IMR-90 (cell line): ENCODE measurements around the gene PTAR1. TPM values are rescaled to one million over a fixed set of nuclear protein-coding genes. Genes with fewer than 3 reads are reported as not detected.

Source experiments
- ATAC-seq: fragments of 200-7000 bp; cut with Tn5 transposase; 2 replicates; pipeline ENCODE4 v1.9.1; 2020; ENCODE audit warnings: low read depth, mild to moderate bottlenecking, moderate library complexity
- Bru-seq: library from RNA; stranded (reverse); fragments of 400-500 nt; gene quantifications from one replicate; lab custom pipeline; 2021; lab: Mats Ljungman, UMichigan
- BruChase-seq, 2 experiments: library from RNA; stranded (reverse); fragments of 400-500 nt; gene quantifications; one replicate each; lab custom pipeline; 2021; lab: Mats Ljungman, UMichigan
- BruUV-seq: library from RNA; stranded (reverse); fragments of 400-500 nt; replicated peaks from 2 replicates; lab custom pipeline; 2021; lab: Mats Ljungman, UMichigan
- CTCF ChIA-PET: fragments of 300-600 bp; formaldehyde crosslinking; extraction: SDS; loops from one replicate; lab custom pipeline; 2021; ENCODE audit warnings: antibody characterized with exemption; lab: Yijun Ruan, JAX
- POLR2A ChIA-PET: fragments of 300-600 bp; sonication (Branson Sonifier 250); formaldehyde crosslinking; loops from one replicate; lab custom pipeline; 2022; ENCODE audit warnings: antibody characterized with exemption; ENCODE audit not compliant: unreplicated experiment; lab: Charles Lee
- DNase-seq: peaks from one replicate; pipeline ENCODE4 v3.0.0; 2013
- H2AFZ ChIP-seq: replicated peaks from 2 replicates; pipeline ENCODE3; 2013; ENCODE audit warnings: low read length, mild to moderate bottlenecking; ENCODE audit not compliant: poor library complexity
- H2AK5ac ChIP-seq: 2 replicates; pipeline ENCODE4 v1.6.1; 2013; ENCODE audit warnings: low read depth, low read length, inconsistent platforms
- H2AK9ac ChIP-seq: replicated peaks from 2 replicates; pipeline ENCODE3; 2013; ENCODE audit warnings: mild to moderate bottlenecking, low read depth, low read length, moderate library complexity; ENCODE audit not compliant: poor library complexity
- H2BK120ac ChIP-seq: 2 replicates; pipeline ENCODE4 v1.6.1; 2013; ENCODE audit warnings: low read depth, low read length, inconsistent platforms
- H2BK15ac ChIP-seq: 3 replicates; pipeline ENCODE4 v1.6.1; 2013; ENCODE audit warnings: low read depth, low read length, inconsistent platforms
- H2BK20ac ChIP-seq: 2 replicates; pipeline ENCODE4 v1.6.1; 2013; ENCODE audit warnings: low read depth, mild to moderate bottlenecking, inconsistent platforms, low read length, moderate library complexity
- H2BK5ac ChIP-seq: 2 replicates; pipeline ENCODE4 v1.6.1; 2013; ENCODE audit warnings: mild to moderate bottlenecking, low read depth, low read length, inconsistent platforms; ENCODE audit not compliant: poor library complexity, severe bottlenecking
- H3K14ac ChIP-seq: replicated peaks from 2 replicates; pipeline ENCODE4 v1.6.1; 2013; ENCODE audit warnings: low read depth, low read length, inconsistent platforms
- H3K18ac ChIP-seq: 2 replicates; pipeline ENCODE4 v1.6.1; 2013; ENCODE audit warnings: low read depth, low read length, control low read depth
- H3K23ac ChIP-seq: 2 replicates; pipeline ENCODE4 v1.6.1; 2013; ENCODE audit warnings: low read depth, low read length, inconsistent platforms
- H3K27ac ChIP-seq: 2 replicates; pipeline ENCODE4 v1.5.1; 2013; ENCODE audit warnings: mild to moderate bottlenecking, control low read depth, low read length; ENCODE audit not compliant: insufficient read depth
- H3K27me3 ChIP-seq: 2 replicates; pipeline ENCODE4 v1.6.1; 2013; ENCODE audit warnings: low read length; ENCODE audit not compliant: control insufficient read depth, insufficient read depth
- H3K36me3 ChIP-seq: 2 replicates; pipeline ENCODE4 v1.6.1; 2013; ENCODE audit warnings: low read length, mixed read lengths; ENCODE audit not compliant: control insufficient read depth, insufficient read depth
- H3K4ac ChIP-seq: 2 replicates; pipeline ENCODE4 v1.6.1; 2013; ENCODE audit warnings: low read depth, low read length, inconsistent platforms
- H3K4me1 ChIP-seq: 2 replicates; pipeline ENCODE4 v1.6.1; 2013; ENCODE audit warnings: low read length, mixed read lengths; ENCODE audit not compliant: control insufficient read depth, insufficient read depth
- H3K4me2 ChIP-seq: 2 replicates; pipeline ENCODE4 v1.6.1; 2013; ENCODE audit warnings: low read depth, mild to moderate bottlenecking, control low read depth, low read length, moderate library complexity
- H3K4me3 ChIP-seq: 2 replicates; pipeline ENCODE4 v1.5.1; 2013; ENCODE audit warnings: low read depth, mild to moderate bottlenecking, control low read depth, low read length, moderate library complexity; ENCODE audit not compliant: insufficient read depth
- H3K56ac ChIP-seq: 2 replicates; pipeline ENCODE4 v1.6.1; 2013; ENCODE audit warnings: low read length, inconsistent platforms; ENCODE audit not compliant: insufficient read depth; ENCODE audit errors: extremely low read depth
- H3K79me1 ChIP-seq, 2 experiments: 2 replicates each; pipeline ENCODE4 v1.6.1; 2013; ENCODE audit warnings: low read length in 2 of 2, inconsistent platforms in 1 of 2, low read depth in 1 of 2
- H3K9ac ChIP-seq: 2 replicates; pipeline ENCODE4 v1.6.1; 2013; ENCODE audit warnings: low read depth, low read length, control low read depth
- H3K9me1 ChIP-seq: 2 replicates; pipeline ENCODE4 v1.6.1; 2013; ENCODE audit warnings: low read length, inconsistent platforms; ENCODE audit not compliant: insufficient read depth
- H3K9me3 ChIP-seq: 2 replicates; pipeline ENCODE4 v1.6.1; 2013; ENCODE audit warnings: low read length; ENCODE audit not compliant: control insufficient read depth, insufficient read depth
- H4K20me1 ChIP-seq: 2 replicates; pipeline ENCODE4 v1.6.1; 2013; ENCODE audit warnings: low read length, inconsistent platforms; ENCODE audit not compliant: insufficient read depth
- H4K5ac ChIP-seq: 2 replicates; pipeline ENCODE4 v1.6.1; 2013; ENCODE audit warnings: mild to moderate bottlenecking, low read depth, low read length, control low read depth
- H4K8ac ChIP-seq, 2 experiments: 2 replicates each; pipeline ENCODE4 v1.6.1; 2013; ENCODE audit warnings: low read depth in 2 of 2, low read length in 2 of 2, control low read depth in 1 of 2, inconsistent platforms in 1 of 2
- H4K91ac ChIP-seq: 2 replicates; pipeline ENCODE4 v1.6.1; 2013; ENCODE audit warnings: low read depth, low read length, inconsistent platforms; ENCODE audit not compliant: insufficient read depth
- BHLHE40 ChIP-seq: fragments of 150-350 bp; IDR thresholded peaks from 2 replicates; pipeline ENCODE4 v1.6.1; 2016; ENCODE audit warnings: mild to moderate bottlenecking, low read depth, low read length
- CTCF ChIP-seq: conservative IDR thresholded peaks from 2 replicates; pipeline ENCODE4 v1.5.1; 2012; ENCODE audit warnings: mild to moderate bottlenecking, low read depth, low read length, improper control_type of control experiment
- FOS ChIP-seq: fragments of 150-350 bp; IDR thresholded peaks from 2 replicates; pipeline ENCODE4 v1.6.1; 2016; ENCODE audit warnings: low read depth, low read length
- MAZ ChIP-seq: IDR thresholded peaks from 2 replicates; pipeline ENCODE4 v1.6.1; 2012; ENCODE audit warnings: low read depth, mild to moderate bottlenecking, low read length, improper control_type of control experiment, moderate library complexity, borderline replicate concordance
- POLR2A ChIP-seq: IDR thresholded peaks from 2 replicates; pipeline ENCODE4 v1.6.1; 2012; ENCODE audit warnings: mild to moderate bottlenecking, low read depth, low read length
- RAD21 ChIP-seq: IDR thresholded peaks from 2 replicates; pipeline ENCODE4 v1.6.1; 2012; ENCODE audit warnings: low read length, improper control_type of control experiment
- RCOR1 ChIP-seq: IDR thresholded peaks from 2 replicates; pipeline ENCODE4 v1.6.1; 2012; ENCODE audit warnings: mild to moderate bottlenecking, low read length, improper control_type of control experiment; ENCODE audit not compliant: insufficient replicate concordance
- USF2 ChIP-seq: fragments of 150-350 bp; IDR thresholded peaks from 2 replicates; pipeline ENCODE4 v1.6.1; 2017; ENCODE audit warnings: mild to moderate bottlenecking, antibody characterized with exemption, low read length, low read depth
- WGBS, 2 experiments: methylation state at CpG; one replicate each; pipeline versions ENCODE4 v1.1.5 to v1.1.7; 2013; ENCODE audit warnings: missing lambda C conversion rate in 2 of 2; ENCODE audit not compliant: insufficient read length in 1 of 2; ENCODE audit errors: extremely low coverage in 2 of 2; 5-methylcytosine and 5-hydroxymethylcytosine counted together
- dilution Hi-C: fragments of 300-500 bp; cut with HindIII; formaldehyde crosslinking; loops from one replicate; pipeline ENCODE4 v1.14.3; 2018; ENCODE audit warnings: low sequenced_read_pairs; ENCODE audit not compliant: unreplicated experiment
- in situ Hi-C: fragments of 300-500 bp; cut with MboI; formaldehyde crosslinking; loops from 3 replicates; pipeline ENCODE4 v1.14.3; 2019; ENCODE audit warnings: low sequenced_read_pairs, inconsistent platforms, mixed read lengths
- intact Hi-C: fragments of 100-400 bp; cut with micrococcal nuclease; formaldehyde crosslinking; loops from 2 replicates; pipeline ENCODE4 v1.10.0; 2022
- long read RNA-seq: library from polyadenylated mRNA; unstranded; transcript quantifications from one replicate; pipeline ENCODE4 v2.0.0, GENCODE V29; 2021; ENCODE audit not compliant: unreplicated experiment
- polyA plus RNA-seq, 3 experiments: library from polyadenylated mRNA; depleted of rRNA; stranded (reverse); fragments of >200 nt; gene quantifications; 2 replicates each; pipeline ENCODE4 v1.2.3, GENCODE V29; 2012; ENCODE audit warnings: low replicate concordance in 1 of 3
- total RNA-seq: library from RNA; depleted of rRNA; stranded (reverse); fragments of >200 nt; gene quantifications from 2 replicates; pipeline ENCODE4 v1.2.3, GENCODE V29; 2012; rRNA removed

Gene PTAR1, protein sequence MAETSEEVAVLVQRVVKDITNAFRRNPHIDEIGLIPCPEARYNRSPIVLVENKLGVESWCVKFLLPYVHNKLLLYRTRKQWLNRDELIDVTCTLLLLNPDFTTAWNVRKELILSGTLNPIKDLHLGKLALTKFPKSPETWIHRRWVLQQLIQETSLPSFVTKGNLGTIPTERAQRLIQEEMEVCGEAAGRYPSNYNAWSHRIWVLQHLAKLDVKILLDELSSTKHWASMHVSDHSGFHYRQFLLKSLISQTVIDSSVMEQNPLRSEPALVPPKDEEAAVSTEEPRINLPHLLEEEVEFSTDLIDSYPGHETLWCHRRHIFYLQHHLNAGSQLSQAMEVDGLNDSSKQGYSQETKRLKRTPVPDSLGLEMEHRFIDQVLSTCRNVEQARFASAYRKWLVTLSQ
- total RNA-seq (110 and 115 TPM in 2 replicates), polyA plus RNA-seq (2012; rRNA removed) (7.5 and 10.6 TPM in 2 replicates), Bru-seq, nascent RNA (percentile 88 among the genes with signal in this experiment), BruChase-seq, experiment 1, labeled RNA remaining after a 6-hour chase (percentile 88 among the genes with signal in this experiment), BruChase-seq, experiment 2, labeled RNA remaining after a 2-hour chase (percentile 96 among the genes with signal in this experiment)
- 0.92 and 1.3 TPM in 2 replicates for polyA plus RNA-seq (2012; cell fraction: cytosol; rRNA removed)
- polyA plus RNA-seq (2012; cell fraction: nucleus; rRNA removed; ENCODE audit: low replicate concordance): 3.0 and 27.1 TPM in 2 replicates
- long read RNA-seq, partial matches to known transcripts: 0 of 10 reads
- long read RNA-seq, other reads (novel, unspliced or antisense): 9 of 10 reads

DNA sequence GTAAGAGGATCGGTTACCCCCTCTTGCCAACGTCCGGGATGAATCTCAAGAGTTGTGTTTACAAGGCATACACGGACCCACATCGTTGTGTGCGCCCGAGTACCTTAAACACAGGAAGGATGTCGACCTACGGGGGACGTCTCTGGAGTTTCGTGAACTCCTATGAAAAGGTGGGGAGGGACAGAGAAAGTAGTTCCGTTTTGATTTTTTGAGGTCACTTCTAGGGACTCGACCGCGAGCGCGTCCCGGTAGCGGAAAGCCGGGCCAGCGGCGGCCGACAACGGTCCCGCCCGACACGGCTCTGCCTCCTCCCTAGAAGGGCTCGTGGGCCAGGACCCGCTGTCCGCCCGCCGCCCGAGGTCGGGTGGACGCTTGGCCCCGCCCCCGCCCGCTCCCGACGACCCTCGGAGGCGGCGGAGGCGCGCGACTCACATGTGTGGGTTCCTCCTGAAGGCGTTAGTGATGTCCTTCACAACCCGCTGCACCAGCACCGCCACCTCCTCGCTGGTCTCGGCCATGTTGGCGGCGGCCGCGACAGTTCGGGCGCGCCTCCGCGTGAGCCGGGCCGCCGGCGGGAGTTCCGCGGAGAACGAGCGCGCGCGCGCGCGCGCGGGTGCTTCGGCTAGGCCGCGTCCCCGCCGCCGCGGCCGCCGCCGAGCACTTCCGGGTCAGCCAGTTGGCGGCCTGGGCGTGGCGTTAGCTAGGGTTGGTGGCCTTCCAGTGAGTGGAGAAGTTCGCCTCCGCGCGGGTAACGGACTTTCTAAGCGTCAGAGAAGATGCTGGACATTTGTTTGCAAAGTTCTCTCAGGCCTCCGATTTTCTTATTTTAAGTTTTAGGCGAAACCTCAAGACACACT, at the start of gene PTAR1:
Gene PTAR1, minus strand, starts transcription at position 591 of the 857 bp plus-strand sequence. Its CDS starts 73 bp downstream, at position 518.
- Histone ChIP-seq H2AFZ (peak within 1 kb of the TSS; percentile 96), H4K91ac (peak within 1 kb of the TSS; percentile 90), H3K27ac (peak within 1 kb of the TSS; percentile 99), H3K4me3 (peak within 1 kb of the TSS; percentile 98), H3K9me3 (no peaks in the 10 kb centered on the region), H3K56ac (peak within 1 kb of the TSS; percentile 95), H2AK5ac (peak within 1 kb of the TSS; percentile 65), H4K5ac (peak within 1 kb of the TSS; percentile 99), H3K4me2 (peak within 1 kb of the TSS; percentile 97), H3K79me1 (peaks cover 7 to 35% of the 10 kb centered on the region in 2 experiments; a peak in 2 of 4 replicates), H3K9ac (peak within 1 kb of the TSS; percentile 99), H2BK120ac (peak within 1 kb of the TSS; percentile 87), H3K36me3 (no peaks in the 10 kb centered on the region; the same call in 1 of the 2 replicates), H3K27me3 (no peaks in the 10 kb centered on the region), H3K9me1 (no peaks in the 10 kb centered on the region), H3K4me1 (peaks cover 1% of the 10 kb centered on the region; the same call in 1 of the 2 replicates), H2BK20ac (peak within 1 kb of the TSS; percentile 15; the same call in 1 of the 2 replicates), H4K20me1 (peaks cover 5% of the 10 kb centered on the region; the same call in 1 of the 2 replicates), H3K18ac (peak within 1 kb of the TSS; percentile 89), H2BK15ac (peak within 1 kb of the TSS; percentile 28; the same call in 1 of the 3 replicates), H3K23ac (peak within 1 kb of the TSS; percentile 83), H2BK5ac (peak within 1 kb of the TSS; percentile 96), H4K8ac (peak within 1 kb of the TSS; percentile 94 to 97), H3K14ac (peak within 1 kb of the TSS; percentile 84), H3K4ac (peak within 1 kb of the TSS; percentile 90), H2AK9ac (peak within 1 kb of the TSS; percentile 88)
- peak; percentile 86 for DNase-seq
- ChIA-PET CTCF (interaction anchor here (0.6 kb wide), 1 partner anchor 580 kb away, joined by 4 read pairs; no protein-coding TSS in a partner anchor), POLR2A (interaction anchor here (0.7 to 1.3 kb wide), 3 partner anchors 12 to 88 kb away, joined by 3 to 4 read pairs (median 3); partner anchors contain the start of gene APBA1)
- WGBS, 2 experiments: 0% methylated on average over 40 of the region's 98 CpGs; no CpG with 5 or more reads in 1 of the 2 experiments
- TSS peak; percentile 29 for BruUV-seq
- ATAC-seq: peak; percentile 93
- intact Hi-C loops: loop anchor here (1.0 kb wide), 1 partner anchor 86 kb away; no protein-coding TSS in a partner anchor
- dilution Hi-C loops: no loop called here
- in situ Hi-C loops: no loop called here
- no peak for TF ChIP-seq USF2
- TF ChIP-seq FOS: no peak
- TF ChIP-seq CTCF: no peak
- peak; percentile 80 for TF ChIP-seq POLR2A
- TF ChIP-seq MAZ: peak; percentile 73; the same call in 1 of the 2 replicates
- no peak for TF ChIP-seq RCOR1
- no peak for TF ChIP-seq BHLHE40
- TF ChIP-seq RAD21: no peak
